ENCODE results near the gene BRF1.

BRF1 gene

GRCh38 chr14:105346876-105347586 is 46.2 kb upstream of the BRF1 start:
- Mint-ChIP-seq H3K4me1 (peaks cover 18% of the 10 kb centered on the region), H3K27me3 (ENCODE audit: low read depth) (no peaks in the 10 kb centered on the region), H3K4me3 (no peak overlapping the region), H3K9me3 (peaks cover 5% of the 10 kb centered on the region), H3K36me3 (ENCODE audit: low read depth) (peaks cover 11% of the 10 kb centered on the region), H3K27ac (no peak overlapping the region)
- TF ChIP-seq CTCF (IDR thresholded peaks at IDR 0.05; ENCODE audit: unreplicated experiment in 3 of 3), result no peak

GRCh38 chr14:105346200-105346533 is 45.4 kb upstream of the BRF1 start:
- Mint-ChIP-seq H3K9me3 (peaks cover 5% of the 10 kb centered on the region), H3K4me1 (peaks cover 21% of the 10 kb centered on the region), H3K4me3 (no peak overlapping the region), H3K27me3 (ENCODE audit: low read depth) (peaks cover 3% of the 10 kb centered on the region), H3K27ac (no peak overlapping the region), H3K36me3 (ENCODE audit: low read depth) (peaks cover 11% of the 10 kb centered on the region)
- no peak for TF ChIP-seq CTCF (IDR thresholded peaks at IDR 0.05; ENCODE audit: unreplicated experiment in 3 of 3)

- Mint-ChIP-seq H3K4me3 (peak overlapping the region in 2 of 3 experiments; percentile 4 to 71), H3K9me3 (peaks cover 5% of the 10 kb centered on the region), H3K4me1 (peaks cover 33% of the 10 kb centered on the region), H3K36me3 (ENCODE audit: low read depth) (peaks cover 11% of the 10 kb centered on the region), H3K27ac (peak overlapping the region; percentile 28 to 76 (median 49)), H3K27me3 (ENCODE audit: low read depth) (peaks cover 3% of the 10 kb centered on the region)
- TF ChIP-seq CTCF (IDR thresholded peaks at IDR 0.05; ENCODE audit: unreplicated experiment in 3 of 3), result no peak
Measured at GRCh38 chr14:105343194-105343593, 42.4 kb upstream of the BRF1 start.

GRCh38 chr14:105340821-105341733 is 40.3 kb upstream of the BRF1 start:
- Mint-ChIP-seq H3K27me3 (ENCODE audit: low read depth) (peaks cover 3% of the 10 kb centered on the region), H3K36me3 (ENCODE audit: low read depth) (peaks cover 16% of the 10 kb centered on the region), H3K27ac (peak overlapping the region; percentile 54 to 88 (median 77)), H3K4me3 (peak overlapping the region in 1 of 3 experiments; percentile 60), H3K4me1 (peaks cover 47% of the 10 kb centered on the region), H3K9me3 (peaks cover 5% of the 10 kb centered on the region)
- TF ChIP-seq CTCF (IDR thresholded peaks at IDR 0.05; ENCODE audit: unreplicated experiment in 3 of 3), result no peak

- no peaks in the 10 kb centered on the region for H3K9me3 Mint-ChIP-seq
- peaks cover 3% of the 10 kb centered on the region for H3K27me3 Mint-ChIP-seq (ENCODE audit: low read depth)
Measured at GRCh38 chr14:105337966-105338741, 37.4 kb upstream of the BRF1 start.

More at GRCh38 chr14:105337966-105338741, 37.4 kb upstream of the BRF1 start:
- Mint-ChIP-seq H3K4me1 (peaks cover 41% of the 10 kb centered on the region), H3K27ac (no peak overlapping the region), H3K4me3 (no peak overlapping the region), H3K36me3 (ENCODE audit: low read depth) (peaks cover 8% of the 10 kb centered on the region)
- TF ChIP-seq CTCF (IDR thresholded peaks at IDR 0.05; ENCODE audit: unreplicated experiment in 3 of 3), result no peak
